M059J (cell line): ENCODE results near the gene ZNF655. TPM values are rescaled to one million over a fixed set of nuclear protein-coding genes. Genes with fewer than 3 reads are reported as not detected.
A peak's percentile ranks its signal among the peaks of the same experiment; 100 is the strongest.

ENCODE experiments used
- DNase-seq: peaks from one replicate; pipeline ENCODE4 v3.0.0-alpha.2; 2012; ENCODE audit warnings: low read depth
- total RNA-seq: library from RNA; depleted of rRNA; stranded (reverse); fragments of >200 nt; shearing (Covaris generic); gene quantifications from 2 replicates; pipeline ENCODE4 v1.2.3, GENCODE V29; 2014; rRNA removed

Gene ZNF655
- total RNA-seq, 1 experiment from 2014 or later = 55.2 TPM

- no peak for DNase-seq
Measured at GRCh38 chr7:99606531-99606930, 48.1 kb downstream of the ZNF655 start.

GRCh38 chr7:99607548-99607947 lies 49.1 kb downstream of the ZNF655 start:
- DNase-seq = no peak

- DNase-seq = no peak
Measured at GRCh38 chr7:99614495-99614894, 56.1 kb downstream of the ZNF655 start.

- DNase-seq = no peak
Measured at GRCh38 chr7:99615989-99616358, 57.5 kb downstream of the ZNF655 start.

GRCh38 chr7:99616359-99617191 lies 58.1 kb downstream of the ZNF655 start, which contains the start of gene ZSCAN25:
Gene ZSCAN25, plus strand, starts transcription at chr7:99616946. Its CDS starts 2,661 bp downstream, at chr7:99619607.
- peak; percentile 88 for DNase-seq

- no peak for DNase-seq
Measured at GRCh38 chr7:99617192-99617781, 58.8 kb downstream of the ZNF655 start.

GRCh38 chr7:99618726-99619125 lies 60.3 kb downstream of the ZNF655 start:
- DNase-seq = peak; percentile 99

- DNase-seq = no peak
Measured at GRCh38 chr7:99619571-99620130, 61.2 kb downstream of the ZNF655 start.

GRCh38 chr7:99621271-99621670 lies 62.8 kb downstream of the ZNF655 start:
- no peak for DNase-seq

GRCh38 chr7:99622596-99622995 lies 64.2 kb downstream of the ZNF655 start:
- DNase-seq = peak; percentile 38

- DNase-seq = peak; percentile 98
Measured at GRCh38 chr7:99623091-99623693, 64.8 kb downstream of the ZNF655 start.

GRCh38 chr7:99623702-99624447 lies 65.4 kb downstream of the ZNF655 start:
- DNase-seq = no peak

- no peak for DNase-seq
Measured at GRCh38 chr7:99624484-99624883, 66.0 kb downstream of the ZNF655 start.

GRCh38 chr7:99625321-99625720 lies 66.9 kb downstream of the ZNF655 start:
- DNase-seq = no peak

- DNase-seq = no peak
Measured at GRCh38 chr7:99625961-99626360, 67.5 kb downstream of the ZNF655 start.

Other genes starting within 250 kb of the ZNF655 start
- 252 and 349 TPM in 2 replicates for gene ARPC1A, start 232.7 kb upstream of the ZNF655 start, total RNA-seq
- 566 and 713 TPM in 2 replicates for gene ARPC1B, start 183.9 kb upstream of the ZNF655 start, total RNA-seq
- gene PDAP1, start 150.0 kb upstream of the ZNF655 start, total RNA-seq = 144 and 165 TPM in 2 replicates
- gene BUD31, start 149.7 kb upstream of the ZNF655 start, total RNA-seq = 144 and 169 TPM in 2 replicates
- gene PTCD1, start 119.8 kb upstream of the ZNF655 start, total RNA-seq = 5.0 and 5.1 TPM in 2 replicates
- gene CPSF4, start 119.7 kb upstream of the ZNF655 start, total RNA-seq = 23.2 and 34.9 TPM in 2 replicates
- 2,015 and 4,702 TPM in 2 replicates for gene ATP5MF, start 92.5 kb upstream of the ZNF655 start, total RNA-seq
- gene ZNF789, start 85.8 kb upstream of the ZNF655 start, total RNA-seq = 5.6 and 7.6 TPM in 2 replicates
- gene ZNF394, start 58.4 kb upstream of the ZNF655 start, total RNA-seq = 24.0 and 32.0 TPM in 2 replicates
- gene ZKSCAN5, start 54.0 kb upstream of the ZNF655 start, total RNA-seq = 12.8 and 19.9 TPM in 2 replicates
- gene FAM200A, start 6.5 kb upstream of the ZNF655 start, total RNA-seq = 8.6 and 13.3 TPM in 2 replicates
- 0.20 and 0.62 TPM in 2 replicates for gene TMEM225B, start 39.6 kb downstream of the ZNF655 start, total RNA-seq
- gene ZSCAN25, start 58.3 kb downstream of the ZNF655 start, total RNA-seq = 5.7 and 12.3 TPM in 2 replicates
- 0.05 and 0.15 TPM in 2 replicates for gene CYP3A5, start 121.4 kb downstream of the ZNF655 start, total RNA-seq
- not detected in 2 replicates for gene CYP3A7, start 176.6 kb downstream of the ZNF655 start, total RNA-seq
- gene CYP3A4, start 225.5 kb downstream of the ZNF655 start, total RNA-seq = 0.05 TPM in 1 of 2 replicates, not detected in the other